ENCODE data around the gene STXBP5L. TPM values are rescaled to one million over a fixed set of nuclear protein-coding genes. Genes with fewer than 3 reads are reported as not detected.
A peak's percentile ranks its signal among the peaks of the same experiment; 100 is the strongest.

The STXBP5L gene
- total RNA-seq, 3 donors from 2014 or later: 0.34 to 7.3 (median 0.61) TPM

DNA sequence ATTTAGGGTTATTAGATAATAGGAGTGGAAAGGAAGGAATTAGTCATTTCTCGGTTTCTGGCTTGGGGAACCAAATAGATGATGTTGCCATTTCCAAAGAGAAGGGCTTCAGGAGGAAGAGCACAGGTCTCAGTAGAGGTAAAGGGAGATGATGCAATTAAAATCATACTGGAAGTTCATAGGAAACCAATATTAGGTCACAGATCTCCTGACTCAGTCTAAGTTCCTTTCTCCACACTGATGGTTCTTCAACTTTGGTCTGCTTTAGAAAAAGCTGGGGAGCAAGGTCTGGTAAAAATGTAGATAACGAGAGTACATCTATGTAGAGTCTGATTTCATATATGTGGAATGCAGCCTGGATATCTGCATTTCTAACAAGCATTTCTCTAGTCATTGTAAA is 506.9 kb downstream of the STXBP5L start:
- no peak overlapping the region for H3K4me3 ChIP-seq
- TF ChIP-seq, protein P1, sequence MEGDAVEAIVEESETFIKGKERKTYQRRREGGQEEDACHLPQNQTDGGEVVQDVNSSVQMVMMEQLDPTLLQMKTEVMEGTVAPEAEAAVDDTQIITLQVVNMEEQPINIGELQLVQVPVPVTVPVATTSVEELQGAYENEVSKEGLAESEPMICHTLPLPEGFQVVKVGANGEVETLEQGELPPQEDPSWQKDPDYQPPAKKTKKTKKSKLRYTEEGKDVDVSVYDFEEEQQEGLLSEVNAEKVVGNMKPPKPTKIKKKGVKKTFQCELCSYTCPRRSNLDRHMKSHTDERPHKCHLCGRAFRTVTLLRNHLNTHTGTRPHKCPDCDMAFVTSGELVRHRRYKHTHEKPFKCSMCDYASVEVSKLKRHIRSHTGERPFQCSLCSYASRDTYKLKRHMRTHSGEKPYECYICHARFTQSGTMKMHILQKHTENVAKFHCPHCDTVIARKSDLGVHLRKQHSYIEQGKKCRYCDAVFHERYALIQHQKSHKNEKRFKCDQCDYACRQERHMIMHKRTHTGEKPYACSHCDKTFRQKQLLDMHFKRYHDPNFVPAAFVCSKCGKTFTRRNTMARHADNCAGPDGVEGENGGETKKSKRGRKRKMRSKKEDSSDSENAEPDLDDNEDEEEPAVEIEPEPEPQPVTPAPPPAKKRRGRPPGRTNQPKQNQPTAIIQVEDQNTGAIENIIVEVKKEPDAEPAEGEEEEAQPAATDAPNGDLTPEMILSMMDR (IDR thresholded peaks at IDR 0.05): no peak
- H3K4me1 ChIP-seq (ENCODE audit: low read depth): no peaks in the 10 kb centered on the region
- H3K36me3 ChIP-seq (ENCODE audit: low read depth): no peaks in the 10 kb centered on the region
- ATAC-seq: no peak
- no peaks in the 10 kb centered on the region for H3K9me3 ChIP-seq
- DNase-seq: no peak
- intact Hi-C loops (cut with DNase I, micrococcal nuclease): no loop called here

DNA sequence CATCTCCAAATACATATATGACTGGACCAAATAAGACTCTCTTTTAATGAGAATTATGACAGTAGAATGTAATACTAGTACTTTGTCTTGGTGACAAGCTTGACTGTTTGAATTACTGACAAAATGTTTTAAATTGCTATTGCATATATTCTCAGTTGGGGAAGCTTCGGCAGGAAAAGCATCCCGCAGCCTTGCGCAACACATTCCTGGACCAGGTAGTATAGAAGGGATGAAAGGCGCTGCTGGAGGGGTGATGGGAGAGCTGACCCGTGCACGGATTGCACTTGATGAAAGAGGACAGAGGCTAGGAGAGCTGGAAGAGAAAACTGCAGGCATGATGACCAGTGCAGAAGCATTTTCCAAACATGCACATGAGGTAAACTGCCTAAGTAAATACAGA is 510.2 kb downstream of the STXBP5L start:
- Histone ChIP-seq H3K4me1 (ENCODE audit: low read depth) (no peaks in the 10 kb centered on the region), H3K9me3 (no peaks in the 10 kb centered on the region), H3K36me3 (ENCODE audit: low read depth) (no peaks in the 10 kb centered on the region), H3K4me3 (no peak overlapping the region)
- DNase-seq (no peak), ATAC-seq (no peak)
- intact Hi-C loops (cut with DNase I, micrococcal nuclease): no loop called here
- TF ChIP-seq, protein P1 (IDR thresholded peaks at IDR 0.05): no peak

DNA sequence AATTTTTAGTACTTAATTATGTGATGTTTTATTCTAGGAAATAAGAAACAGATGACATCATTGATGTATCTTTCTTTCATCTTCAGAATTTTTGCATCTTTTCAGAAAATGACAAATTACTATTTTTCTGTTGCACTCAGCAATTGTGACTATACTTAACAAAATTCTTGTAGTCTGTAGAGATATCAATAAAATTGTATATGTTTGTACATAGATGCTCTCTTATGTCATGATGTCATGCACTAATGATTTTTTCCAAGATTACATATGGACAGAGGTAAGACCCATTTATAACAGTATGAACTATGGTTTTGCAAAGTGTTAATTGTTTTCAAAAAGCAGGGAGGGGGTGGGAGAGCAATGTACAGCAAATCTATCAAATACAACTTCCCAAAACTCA is 516.5 kb downstream of the STXBP5L start:
- no peaks in the 10 kb centered on the region for H3K4me1 ChIP-seq (ENCODE audit: low read depth)
- DNase-seq (no peak), ATAC-seq (no peak)
- H3K36me3 ChIP-seq (ENCODE audit: low read depth): no peaks in the 10 kb centered on the region
- H3K9me3 ChIP-seq: no peaks in the 10 kb centered on the region
- intact Hi-C loops (cut with DNase I, micrococcal nuclease): no loop called here
- no peak overlapping the region for H3K4me3 ChIP-seq
- TF ChIP-seq, protein P1 (IDR thresholded peaks at IDR 0.05): no peak

DNA sequence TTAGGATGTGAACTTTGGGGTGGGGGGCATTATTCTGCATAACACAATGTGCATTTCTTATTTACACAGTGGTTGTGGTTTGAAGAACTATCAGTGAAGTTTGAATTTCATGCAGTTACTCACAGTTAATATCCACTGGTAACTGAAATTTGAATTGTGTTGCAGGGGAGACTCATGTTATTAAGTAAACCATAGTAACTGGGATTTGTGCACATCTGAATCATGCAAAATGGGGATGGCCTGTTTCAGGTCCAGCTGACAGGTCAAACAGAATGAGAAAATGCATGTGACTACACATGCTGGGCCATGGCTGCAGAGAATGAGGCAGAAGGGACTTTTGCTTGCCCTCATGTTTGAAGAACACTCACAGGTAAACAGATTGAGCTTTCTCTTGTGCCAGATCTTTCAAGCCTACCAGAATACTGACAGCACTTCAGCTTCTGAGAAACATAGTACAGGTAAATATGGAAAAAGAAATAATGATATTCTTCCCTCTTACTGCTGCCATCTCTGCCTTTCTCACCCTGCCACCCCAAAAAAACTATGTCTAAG is 522.7 kb downstream of the STXBP5L start:
- Histone ChIP-seq H3K4me3 (no peak overlapping the region), H3K36me3 (ENCODE audit: low read depth) (no peaks in the 10 kb centered on the region), H3K9me3 (no peaks in the 10 kb centered on the region), H3K4me1 (ENCODE audit: low read depth) (no peaks in the 10 kb centered on the region)
- DNase-seq (no peak), ATAC-seq (no peak)
- TF ChIP-seq, protein P1 (IDR thresholded peaks at IDR 0.05): no peak
- intact Hi-C loops (cut with DNase I, micrococcal nuclease): no loop called here

DNA sequence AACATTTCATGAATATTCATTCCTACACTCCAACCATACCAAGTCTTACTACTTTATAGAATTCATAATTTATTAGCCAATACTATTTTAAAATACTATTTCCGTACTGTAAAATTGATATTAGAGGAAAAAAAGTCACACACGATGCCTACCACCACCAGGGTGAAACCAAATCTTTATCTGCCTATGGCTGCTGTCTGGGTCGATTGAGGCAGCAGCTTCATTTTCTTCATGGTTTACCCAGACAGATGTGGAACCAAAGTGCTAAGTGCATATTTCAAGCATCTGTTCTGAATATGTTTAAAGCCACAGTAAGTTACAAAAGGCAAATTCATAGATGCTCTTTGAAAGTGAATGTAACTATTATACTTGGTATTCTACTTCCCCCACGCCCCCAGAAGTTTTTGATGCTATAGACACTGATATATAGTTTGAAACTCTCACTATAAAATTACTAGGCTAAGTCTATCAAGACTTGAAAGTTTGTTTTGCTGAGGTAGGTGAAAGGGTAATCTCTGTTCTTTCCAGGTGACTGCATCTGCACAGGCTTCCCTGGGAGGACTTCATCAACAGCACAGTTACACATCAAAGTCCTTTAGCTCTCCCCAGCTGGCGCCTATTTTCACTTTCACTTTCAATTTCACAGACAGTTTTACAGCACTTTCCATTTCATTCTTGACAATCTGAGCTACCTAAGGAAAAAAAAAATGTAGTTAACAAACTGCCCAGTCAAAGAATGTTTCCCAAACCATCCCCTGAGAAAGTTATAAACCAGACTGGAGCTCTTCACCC is 523.9 kb downstream of the STXBP5L start:
- peak in 1 of 3 donors; percentile 71 for DNase-seq
- no peak overlapping the region for H3K4me3 ChIP-seq

More for the DNA sequence above, 523.9 kb downstream of the STXBP5L start:
- intact Hi-C loops (cut with DNase I, micrococcal nuclease): no loop called here
- no peaks in the 10 kb centered on the region for H3K36me3 ChIP-seq (ENCODE audit: low read depth)
- no peaks in the 10 kb centered on the region for H3K9me3 ChIP-seq
- peak; percentile 95 for ATAC-seq
- H3K4me1 ChIP-seq (ENCODE audit: low read depth): no peaks in the 10 kb centered on the region
- TF ChIP-seq, protein P1 (IDR thresholded peaks at IDR 0.05): no peak

Data from mucosa of descending colon (tissue), 3 donors.